Fibroblast of lung (primary cell): ENCODE measurements around the gene PRKCA. TPM values are rescaled to one million over a fixed set of nuclear protein-coding genes. Genes with fewer than 3 reads are reported as not detected.

Experiments used
- DNase-seq, 2 donors: peaks; one replicate each; pipeline versions ENCODE4 v3.0.0 to v3.0.0-alpha.2; 2010; ENCODE audit warnings: low read depth in 2 of 2
- H2AFZ ChIP-seq: 2 replicates; pipeline ENCODE4 v1.5.1; 2012; ENCODE audit warnings: low read length, control low read depth, inconsistent platforms
- H3K27ac ChIP-seq: 2 replicates; pipeline ENCODE4 v1.5.1; 2011; ENCODE audit warnings: low read length, control low read depth; ENCODE audit not compliant: insufficient read depth
- H3K27me3 ChIP-seq: 2 replicates; pipeline ENCODE4 v1.5.1; 2011; ENCODE audit warnings: mild to moderate bottlenecking, low read length; ENCODE audit not compliant: control insufficient read depth, insufficient read depth
- H3K36me3 ChIP-seq: 2 replicates; pipeline ENCODE4 v1.5.1; 2011; ENCODE audit warnings: low read length; ENCODE audit not compliant: control insufficient read depth, insufficient read depth
- H3K4me1 ChIP-seq: 2 replicates; pipeline ENCODE4 v1.5.1; 2011; ENCODE audit warnings: low read length; ENCODE audit not compliant: control insufficient read depth, insufficient read depth; ENCODE audit errors: extremely low read depth
- H3K4me2 ChIP-seq: 2 replicates; pipeline ENCODE4 v1.5.1; 2011; ENCODE audit warnings: low read length, control low read depth; ENCODE audit not compliant: insufficient read depth; ENCODE audit errors: extremely low read depth
- H3K4me3 ChIP-seq, 4 experiments: fragments of 200-600 bp in 1 of 4; sonication (generic) in 1 of 4; replicated peaks in 1 of 4; 2 replicates each; pipeline ENCODE4 v1.5.1; 2011 to 2016; ENCODE audit warnings: low read length in 4 of 4, low read depth in 3 of 4, mild to moderate bottlenecking in 3 of 4, control low read depth in 2 of 4, inconsistent platforms in 1 of 4, mixed read lengths in 1 of 4; ENCODE audit not compliant: insufficient read depth in 1 of 4; ENCODE audit errors: control extremely low read depth in 1 of 4
- H3K79me2 ChIP-seq: 2 replicates; pipeline ENCODE4 v1.5.1; 2012; ENCODE audit warnings: mild to moderate bottlenecking, low read length, inconsistent platforms; ENCODE audit not compliant: control insufficient read depth, insufficient read depth
- H3K9ac ChIP-seq: 2 replicates; pipeline ENCODE4 v1.5.1; 2011; ENCODE audit warnings: mild to moderate bottlenecking, low read length, control low read depth; ENCODE audit not compliant: insufficient read depth
- H3K9me3 ChIP-seq: 2 replicates; pipeline ENCODE4 v1.5.1; 2012; ENCODE audit warnings: low read depth, low read length; ENCODE audit not compliant: control insufficient read depth, insufficient read depth
- H4K20me1 ChIP-seq: 2 replicates; pipeline ENCODE4 v1.5.1; 2011; ENCODE audit warnings: low read length; ENCODE audit not compliant: control insufficient read depth, insufficient read depth; ENCODE audit errors: extremely low read depth
- CTCF ChIP-seq, 2 donors: IDR thresholded peaks in 1 of 2; conservative IDR thresholded peaks in 1 of 2; 1 replicate in 1 of 2; 2 replicates in 1 of 2; pipeline ENCODE4 v1.5.1; 2011 to 2012; ENCODE audit warnings: low read length in 2 of 2, control low read depth in 1 of 2, inconsistent platforms in 1 of 2, low read depth in 1 of 2, mild to moderate bottlenecking in 1 of 2
- EZH2 ChIP-seq: IDR thresholded peaks from 2 replicates; pipeline ENCODE4 v1.5.1; 2012; ENCODE audit warnings: low read length, control low read depth, mild to moderate bottlenecking; ENCODE audit errors: missing control alignments
- polyA plus RNA-seq, 2 donors: library from polyadenylated mRNA; depleted of rRNA in 1 of 2; stranded (reverse) in 1 of 2; unstranded in 1 of 2; fragments of >200 nt; gene quantifications; 2 replicates each; pipeline ENCODE4 v1.2.1, GENCODE V29; 2011 to 2012; ENCODE audit warnings: missing spikeins in 1 of 2
- total RNA-seq: library from RNA; depleted of rRNA; stranded (reverse); fragments of >200 nt; gene quantifications from 2 replicates; pipeline ENCODE4 v1.2.1, GENCODE V29; 2014

PRKCA gene
- total and polyA plus RNA-seq, 2 donors (not counting 1 experiment from before 2014, with no cell fraction given), result 34.0 to 74.2 TPM

DNA sequence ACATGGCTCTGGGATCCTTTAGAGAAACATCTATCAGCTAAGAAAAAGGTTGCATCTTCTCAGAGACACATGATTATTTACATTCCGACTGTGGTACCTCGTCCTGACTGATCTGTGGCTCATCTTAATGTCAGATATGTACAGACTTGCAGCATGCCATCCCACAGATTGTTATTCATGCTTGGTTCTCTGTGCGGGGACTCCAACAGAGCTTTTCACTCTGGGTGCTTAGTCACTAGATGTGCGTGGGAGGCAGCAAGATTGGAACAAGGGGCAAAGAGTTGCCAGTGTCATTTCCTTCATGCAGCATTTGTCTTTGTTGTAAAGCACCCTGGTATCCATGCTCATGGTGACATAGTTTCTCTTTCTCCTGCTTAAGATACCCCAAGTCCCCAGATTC is 353.4 kb downstream of the PRKCA start:
- Histone ChIP-seq H3K4me1 (peaks cover 3% of the 10 kb centered on the region), H3K9me3 (no peaks in the 10 kb centered on the region), H3K36me3 (no peaks in the 10 kb centered on the region), H4K20me1 (no peaks in the 10 kb centered on the region), H3K4me3 (no peak overlapping the region), H3K79me2 (no peaks in the 10 kb centered on the region), H3K27ac (no peak overlapping the region), H3K4me2 (no peak overlapping the region), H3K27me3 (no peaks in the 10 kb centered on the region), H3K9ac (no peak overlapping the region), H2AFZ (no peak overlapping the region)
- TF ChIP-seq CTCF (conservative IDR thresholded peaks at IDR 0.05 in 1 of 2, IDR thresholded peaks at IDR 0.05 in 1 of 2; ENCODE audit: low read depth in 1 of 2, low read length in 2 of 2) (no peak), EZH2 (no peak)
- DNase-seq, result peak in 1 of 2 donors; percentile 84

DNA sequence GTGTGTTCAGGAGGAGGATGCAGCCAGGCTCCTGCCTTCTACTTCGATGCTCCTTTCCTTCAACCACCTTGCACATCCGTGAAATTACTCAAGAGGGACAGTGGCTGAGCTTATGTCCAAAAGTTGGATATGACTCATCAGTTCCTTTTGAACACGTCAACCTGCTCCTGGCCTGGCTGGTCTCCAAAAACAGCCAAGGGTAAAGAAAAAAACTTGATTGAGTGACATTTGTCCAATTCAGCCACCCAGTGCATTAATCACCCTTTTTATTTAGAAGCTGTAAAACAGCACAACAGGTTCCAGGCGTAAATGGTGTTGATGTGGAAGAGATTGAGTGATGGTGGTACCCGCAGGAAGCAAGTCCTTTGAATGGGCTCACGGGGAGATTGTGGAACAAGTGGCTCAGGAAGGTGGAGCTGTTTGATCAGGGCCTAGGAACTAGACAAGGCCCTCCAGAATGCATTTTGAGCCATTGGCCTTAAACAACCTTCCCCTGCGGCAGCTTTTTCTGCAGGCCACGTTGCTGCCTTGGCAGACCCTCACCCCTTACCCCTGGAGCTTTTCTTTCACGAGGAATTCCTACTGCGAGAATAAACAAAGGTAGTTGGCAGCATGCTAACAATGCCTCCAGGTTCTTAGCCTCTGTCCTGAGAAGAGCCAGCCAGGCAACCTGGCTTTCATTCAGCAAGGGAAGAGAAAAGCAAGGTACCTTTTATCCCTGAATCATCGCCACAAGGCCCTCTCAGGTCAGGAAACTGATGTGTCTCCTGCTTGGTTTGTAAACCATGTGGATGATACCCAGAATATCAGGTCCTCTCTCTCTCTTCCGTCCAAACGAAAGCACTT is 359.2 kb downstream of the PRKCA start:
- no peak for TF ChIP-seq CTCF (conservative IDR thresholded peaks at IDR 0.05 in 1 of 2, IDR thresholded peaks at IDR 0.05 in 1 of 2; ENCODE audit: low read depth in 1 of 2, low read length in 2 of 2)
- no peak for TF ChIP-seq EZH2
- Histone ChIP-seq H3K27ac (no peak overlapping the region), H3K4me1 (no peaks in the 10 kb centered on the region), H3K4me3 (no peak overlapping the region), H3K9me3 (no peaks in the 10 kb centered on the region), H3K36me3 (no peaks in the 10 kb centered on the region), H3K27me3 (no peaks in the 10 kb centered on the region), H3K4me2 (no peak overlapping the region), H4K20me1 (no peaks in the 10 kb centered on the region), H3K9ac (no peak overlapping the region), H2AFZ (no peak overlapping the region), H3K79me2 (no peaks in the 10 kb centered on the region)
- peak; percentile 38 to 63 for DNase-seq

DNA sequence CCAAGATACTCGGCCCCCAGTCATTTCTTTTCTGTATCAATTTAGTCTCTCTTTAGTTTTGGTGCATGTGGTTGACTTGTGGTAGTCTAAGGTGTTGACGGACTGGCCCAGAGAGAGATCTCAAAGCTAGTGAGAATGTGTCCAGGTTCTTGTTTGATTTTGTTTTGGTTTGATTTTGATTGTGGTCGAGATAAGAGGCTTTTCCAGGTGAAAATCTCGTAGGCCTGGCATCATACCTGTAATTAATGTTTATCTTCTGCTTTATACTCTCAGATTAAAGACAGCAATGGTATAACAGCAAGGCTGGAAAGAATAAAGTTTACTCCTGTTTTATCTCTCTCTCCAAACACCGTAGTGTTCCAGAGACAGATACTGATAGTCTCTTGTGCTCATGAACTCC is 360.1 kb downstream of the PRKCA start:
- H3K4me3 ChIP-seq, result no peak overlapping the region
- H3K36me3 ChIP-seq, result no peaks in the 10 kb centered on the region
- no peaks in the 10 kb centered on the region for H3K4me1 ChIP-seq
- TF ChIP-seq EZH2, result no peak
- TF ChIP-seq CTCF (conservative IDR thresholded peaks at IDR 0.05 in 1 of 2, IDR thresholded peaks at IDR 0.05 in 1 of 2; ENCODE audit: low read depth in 1 of 2, low read length in 2 of 2), result no peak
- no peak for DNase-seq
- H3K79me2 ChIP-seq, result no peaks in the 10 kb centered on the region
- H2AFZ ChIP-seq, result no peak overlapping the region
- no peak overlapping the region for H3K4me2 ChIP-seq
- H3K27me3 ChIP-seq, result no peaks in the 10 kb centered on the region
- H3K9me3 ChIP-seq, result no peaks in the 10 kb centered on the region
- H3K9ac ChIP-seq, result no peak overlapping the region
- H4K20me1 ChIP-seq, result no peaks in the 10 kb centered on the region
- H3K27ac ChIP-seq, result no peak overlapping the region
